D341Med (cell line): ENCODE data around the gene CPM.

Source experiments
- DNase-seq: peaks from one replicate; pipeline ENCODE4 v3.0.0; 2012; ENCODE audit warnings: low spot score

Gene CPM

GRCh38 chr12:68932961-68933893 is at the start of gene CPM:
TSS of gene CPM (minus strand) at chr12:68933171. CDS start at chr12:68932837, 334 bp downstream.
- DNase-seq: peak; percentile 89

GRCh38 chr12:68981516-68981915 is 48.5 kb upstream of the CPM start:
- no peak for DNase-seq

- DNase-seq: no peak
Measured at GRCh38 chr12:68980476-68981212, 47.7 kb upstream of the CPM start.

- DNase-seq: no peak
Measured at GRCh38 chr12:68978678-68979077, 45.7 kb upstream of the CPM start.

GRCh38 chr12:68977909-68978610 is 45.1 kb upstream of the CPM start:
- DNase-seq: no peak

GRCh38 chr12:68977335-68977734 is 44.4 kb upstream of the CPM start:
- DNase-seq: no peak

GRCh38 chr12:68976395-68976841 is 43.4 kb upstream of the CPM start:
- DNase-seq: no peak

- no peak for DNase-seq
Measured at GRCh38 chr12:68975811-68976210, 42.8 kb upstream of the CPM start.

GRCh38 chr12:68972595-68972994 is 39.6 kb upstream of the CPM start:
- no peak for DNase-seq

- no peak for DNase-seq
Measured at GRCh38 chr12:68971404-68971803, 38.4 kb upstream of the CPM start.

- DNase-seq: no peak
Measured at GRCh38 chr12:68970951-68971350, 38.0 kb upstream of the CPM start.

GRCh38 chr12:68970306-68970705 is 37.3 kb upstream of the CPM start:
- DNase-seq: no peak

GRCh38 chr12:68967046-68967445 is 34.1 kb upstream of the CPM start:
- no peak for DNase-seq

- no peak for DNase-seq
Measured at GRCh38 chr12:68963856-68964745, 31.1 kb upstream of the CPM start.

- DNase-seq: no peak
Measured at GRCh38 chr12:68962877-68963855, 30.2 kb upstream of the CPM start.

GRCh38 chr12:68959891-68960464 is 27.0 kb upstream of the CPM start:
- DNase-seq: no peak

- DNase-seq: no peak
Measured at GRCh38 chr12:68959143-68959858, 26.3 kb upstream of the CPM start.

GRCh38 chr12:68958322-68958721 is 25.4 kb upstream of the CPM start:
- no peak for DNase-seq

- no peak for DNase-seq
Measured at GRCh38 chr12:68957273-68957672, 24.3 kb upstream of the CPM start.
